NCI-H1105 treated with DMSO at 0.1 percent for 48 hours (cell line): ENCODE results near the gene TRHDE.

Experiments used
- DNase-seq: peaks from one replicate; lab custom pipeline; 2025; lab: John Stamatoyannopoulos, UW

Gene TRHDE

GRCh38 chr12:72511906-72512305, 239.7 kb downstream of the TRHDE start:
- no peak for DNase-seq

GRCh38 chr12:72520044-72520678, 248.0 kb downstream of the TRHDE start:
- DNase-seq, result peak; percentile 8

- DNase-seq, result no peak
Observed at GRCh38 chr12:72521326-72521725, 249.2 kb downstream of the TRHDE start.

- DNase-seq, result no peak
Observed at GRCh38 chr12:72522411-72522810, 250.2 kb downstream of the TRHDE start.

- no peak for DNase-seq
Observed at GRCh38 chr12:72523754-72524153, 251.6 kb downstream of the TRHDE start.

GRCh38 chr12:72535212-72535990, 263.2 kb downstream of the TRHDE start:
- DNase-seq, result no peak

GRCh38 chr12:72540811-72541210, 268.6 kb downstream of the TRHDE start:
- no peak for DNase-seq

GRCh38 chr12:72543777-72544467, 271.8 kb downstream of the TRHDE start:
- DNase-seq, result no peak

- DNase-seq, result no peak
Observed at GRCh38 chr12:72546106-72546505, 273.9 kb downstream of the TRHDE start.

- no peak for DNase-seq
Observed at GRCh38 chr12:72547573-72547972, 275.4 kb downstream of the TRHDE start.

- no peak for DNase-seq
Observed at GRCh38 chr12:72549184-72549583, 277.0 kb downstream of the TRHDE start.

GRCh38 chr12:72560003-72560769, 288.0 kb downstream of the TRHDE start:
- DNase-seq, result no peak

GRCh38 chr12:72570601-72571000, 298.4 kb downstream of the TRHDE start:
- DNase-seq, result no peak

GRCh38 chr12:72574138-72574537, 302.0 kb downstream of the TRHDE start:
- no peak for DNase-seq

- DNase-seq, result no peak
Observed at GRCh38 chr12:72578327-72578726, 306.2 kb downstream of the TRHDE start.

GRCh38 chr12:72586456-72586855, 314.3 kb downstream of the TRHDE start:
- no peak for DNase-seq

GRCh38 chr12:72602581-72602980, 330.4 kb downstream of the TRHDE start:
- DNase-seq, result no peak

- no peak for DNase-seq
Observed at GRCh38 chr12:72605975-72606374, 333.8 kb downstream of the TRHDE start.

- DNase-seq, result no peak
Observed at GRCh38 chr12:72610342-72610741, 338.2 kb downstream of the TRHDE start.

GRCh38 chr12:72610854-72611358, 338.7 kb downstream of the TRHDE start:
- DNase-seq, result no peak

GRCh38 chr12:72612171-72612570, 340.0 kb downstream of the TRHDE start:
- DNase-seq, result no peak

GRCh38 chr12:72618764-72619163, 346.6 kb downstream of the TRHDE start:
- DNase-seq, result no peak
